DMS53 (cell line): ENCODE measurements around the gene SCAMP2.
"Not testable (repeated sequence)": the region's sequence is repeated elsewhere in the genome, so short reads cannot be mapped to it uniquely, and the experiment has no call there.

Source experiments
- DNase-seq: peaks from one replicate; lab custom pipeline; 2025; lab: John Stamatoyannopoulos, UW

SCAMP2 gene

DNA sequence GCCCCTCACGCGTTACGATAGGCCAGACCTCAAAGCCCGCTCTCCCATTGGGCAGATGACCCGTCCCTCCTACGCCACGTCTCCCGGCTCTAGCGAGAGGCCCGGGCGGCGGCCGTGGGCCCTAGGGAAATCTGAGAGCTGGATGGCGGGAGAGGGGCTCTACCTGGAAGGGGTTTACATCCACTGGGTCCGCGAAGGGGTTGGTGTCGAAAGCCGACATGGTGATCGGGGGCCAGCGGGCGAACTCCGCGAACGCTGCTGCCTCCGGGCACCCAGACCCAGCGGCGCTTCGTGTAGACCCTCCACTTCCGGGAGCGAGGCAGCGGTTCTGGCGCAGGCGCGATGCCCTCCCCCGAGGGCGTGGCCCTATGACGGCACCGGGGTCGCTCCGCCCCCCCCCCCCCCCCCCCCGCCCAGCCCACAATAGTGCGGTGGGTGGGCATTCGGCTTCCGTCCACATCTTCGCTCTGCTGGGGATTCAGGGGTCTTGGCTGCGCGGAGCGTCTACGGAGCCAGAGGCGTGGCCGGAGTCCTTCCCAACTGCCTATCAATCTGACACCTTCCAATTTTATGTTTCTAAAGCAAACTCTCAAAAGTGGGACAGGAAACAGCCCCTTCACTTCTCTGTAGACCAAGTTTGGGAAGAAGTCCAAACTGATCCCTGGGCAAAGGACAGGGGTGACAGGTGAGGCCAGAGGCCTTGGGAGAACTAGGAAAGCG is at the start of gene SCAMP2:
SCAMP2 (minus strand) TSS at position 330 of the 720 bp plus-strand sequence; CDS start at position 220, 110 bp downstream.
- DNase-seq: peak; percentile 93

GRCh38 chr15:74920456-74920855 is 47.3 kb upstream of the SCAMP2 start:
- DNase-seq: no peak

DNA sequence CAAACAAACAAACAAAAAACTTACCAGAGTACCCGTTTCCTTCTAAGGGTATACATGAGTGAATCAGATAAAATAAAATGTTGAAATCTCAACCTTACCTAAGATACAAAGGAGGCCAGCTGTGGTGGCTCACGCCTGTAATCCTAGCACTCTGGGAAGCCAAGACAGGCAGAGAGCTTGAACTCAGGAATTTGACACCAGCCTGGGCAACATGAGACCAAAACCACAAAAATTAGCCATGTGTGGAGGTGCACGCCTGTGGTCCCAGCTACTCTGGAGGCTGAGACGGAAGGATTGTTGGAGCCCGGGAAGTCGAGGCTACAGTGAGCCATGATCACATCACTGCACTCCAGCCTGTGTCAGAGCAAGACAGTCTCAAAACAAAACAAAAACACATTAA is 44.5 kb upstream of the SCAMP2 start:
- DNase-seq: no peak

DNA sequence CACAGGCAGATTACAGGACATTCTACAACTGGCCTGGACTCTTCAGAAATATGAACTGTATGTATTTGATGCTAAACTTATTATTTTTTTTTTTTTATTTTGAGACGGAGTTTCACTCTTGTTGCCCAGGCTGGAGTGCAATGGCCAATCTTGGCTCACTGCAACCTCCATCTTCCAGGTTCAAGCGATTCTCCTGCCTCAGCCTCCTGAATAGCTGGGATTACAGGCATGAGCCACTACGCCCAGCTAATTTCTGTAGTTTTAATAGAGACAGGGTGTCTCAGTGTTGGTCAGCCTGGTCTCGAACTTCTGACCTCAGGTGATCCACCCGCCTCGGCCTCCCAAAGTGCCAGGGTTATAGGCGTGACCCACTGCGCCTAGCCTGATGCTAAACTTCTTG is 40.6 kb upstream of the SCAMP2 start:
- DNase-seq: not testable (repeated sequence)

DNA sequence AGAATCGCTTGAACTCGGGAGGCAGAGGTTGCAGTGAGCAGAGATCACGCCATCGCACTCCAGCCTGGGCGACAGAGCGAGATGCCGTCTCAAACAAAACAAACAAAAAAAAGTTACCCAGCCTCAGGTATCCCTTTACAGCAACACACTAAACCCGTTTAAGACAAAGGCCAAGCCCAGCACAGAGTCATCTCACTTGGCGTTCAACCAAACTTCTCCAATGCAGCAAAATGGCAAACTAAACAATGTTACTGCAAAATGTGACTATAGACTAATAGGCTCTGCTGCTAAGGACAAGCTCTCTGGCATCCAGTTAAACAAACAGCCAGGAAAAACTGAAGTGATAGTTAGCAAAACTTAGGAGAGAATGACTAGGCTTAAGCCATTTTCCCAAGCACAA is 39.9 kb upstream of the SCAMP2 start:
- DNase-seq: no peak

DNA sequence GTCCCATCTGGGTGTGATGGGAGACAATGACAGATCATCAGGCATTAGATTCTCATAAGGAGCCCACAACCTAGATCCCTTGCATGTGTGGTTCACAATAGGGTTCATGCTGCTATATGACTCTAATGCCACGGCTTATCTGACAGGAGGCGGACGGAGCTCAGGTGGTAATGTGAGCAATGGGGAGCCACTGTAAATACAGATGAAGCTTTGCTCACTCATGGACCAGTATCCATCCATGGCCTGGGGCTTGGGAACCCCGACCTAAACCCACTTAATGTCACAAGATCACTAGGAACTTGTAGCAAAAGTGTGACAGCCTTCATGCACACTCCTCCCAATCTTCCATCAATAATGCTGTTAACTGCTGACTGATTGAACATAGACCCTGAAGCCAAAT is 35.5 kb upstream of the SCAMP2 start:
- no peak for DNase-seq

GRCh38 chr15:74907163-74907870 is 34.2 kb upstream of the SCAMP2 start:
- peak; percentile 37 for DNase-seq

DNA sequence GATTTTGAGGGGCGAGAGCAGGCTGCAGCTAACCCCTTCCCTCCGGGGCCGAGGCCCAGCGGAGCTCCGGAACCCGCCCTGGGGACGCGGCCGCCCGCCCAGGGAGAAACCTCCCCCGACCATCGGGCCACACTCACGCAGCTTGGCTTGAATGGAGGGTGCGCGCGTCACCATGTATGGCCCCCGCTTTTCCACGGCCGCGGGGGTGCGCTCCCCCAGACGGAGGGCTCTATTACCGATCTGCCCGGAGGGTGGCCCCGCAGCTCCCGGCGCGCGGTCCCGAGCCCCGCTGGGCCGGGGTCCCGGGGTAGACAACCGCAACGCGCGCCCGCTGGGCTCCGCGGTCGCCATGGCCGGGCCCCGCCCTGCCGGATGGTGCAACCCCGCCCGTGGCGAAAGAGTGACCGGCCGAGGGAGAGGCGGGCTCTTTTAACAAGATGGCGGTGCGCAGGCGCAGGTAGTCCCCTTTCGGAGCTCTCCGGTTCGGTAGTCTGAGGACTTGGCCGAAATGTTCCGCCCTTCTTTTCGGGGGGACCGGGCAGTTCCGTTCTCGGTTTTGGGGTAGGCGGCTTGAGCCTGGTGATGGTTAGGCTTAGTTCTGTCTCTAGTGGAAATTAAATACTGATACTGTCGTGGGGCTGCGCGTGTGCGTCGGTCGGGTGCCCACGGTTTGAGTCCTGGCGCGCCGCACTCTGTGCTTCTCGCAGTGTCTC is 33.4 kb upstream of the SCAMP2 start, which contains the start of gene FAM219B:
FAM219B (minus strand) TSS at position 402 of the 713 bp plus-strand sequence; CDS start at position 351, 51 bp downstream.
- DNase-seq: peak; percentile 90

DNA sequence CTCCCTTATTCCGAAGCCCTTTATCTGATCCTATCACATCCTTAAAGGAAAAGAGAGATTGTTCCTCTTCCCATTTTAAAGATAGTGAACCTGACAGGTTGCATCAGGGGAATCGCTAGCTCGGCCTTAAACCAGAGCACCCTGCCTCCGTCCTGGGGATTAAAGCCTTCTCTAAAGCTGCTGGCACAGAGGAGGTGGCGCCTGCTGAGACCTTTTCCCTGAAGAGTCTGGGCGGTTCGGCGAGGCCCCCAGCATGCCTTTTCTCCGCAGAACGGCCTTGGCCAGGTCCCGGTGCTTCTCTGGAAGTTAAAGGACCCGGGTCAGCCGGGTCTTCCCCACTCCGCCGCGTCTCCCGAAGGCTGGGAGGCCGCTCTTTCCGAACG is 32.9 kb upstream of the SCAMP2 start:
- peak; percentile 57 for DNase-seq

DNA sequence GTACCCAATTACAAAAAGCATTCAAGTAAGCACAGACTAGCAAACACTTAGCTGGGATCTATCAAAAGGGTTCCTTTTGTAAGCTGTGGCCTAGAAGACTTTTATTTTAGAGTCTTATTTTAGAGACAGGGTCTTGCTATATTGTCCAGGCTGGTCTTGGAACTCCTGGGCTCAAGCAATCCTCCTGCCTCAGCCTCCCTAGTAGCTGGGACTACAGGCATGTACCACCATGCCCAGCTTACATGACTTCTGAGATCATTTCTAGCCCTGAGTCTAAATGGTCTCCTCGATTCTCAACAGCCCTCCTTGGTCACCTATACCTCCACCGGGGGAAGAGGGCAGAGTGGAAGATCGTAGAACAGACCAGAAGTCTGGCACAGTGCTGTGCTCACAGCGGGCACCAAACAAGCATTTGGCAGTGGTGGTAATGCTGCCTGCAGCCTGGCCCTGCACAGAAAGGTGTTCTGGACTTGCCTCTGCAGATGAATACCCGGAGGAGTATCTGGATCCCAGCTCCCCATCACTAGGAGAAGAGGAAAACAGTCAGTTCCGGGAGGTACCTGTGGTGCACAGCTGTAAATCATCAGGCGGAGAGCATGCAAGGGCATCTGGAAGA is 31.1 kb upstream of the SCAMP2 start:
- no peak for DNase-seq

- DNase-seq: no peak
Measured at GRCh38 chr15:74903676-74904075, 30.5 kb upstream of the SCAMP2 start.

DNA sequence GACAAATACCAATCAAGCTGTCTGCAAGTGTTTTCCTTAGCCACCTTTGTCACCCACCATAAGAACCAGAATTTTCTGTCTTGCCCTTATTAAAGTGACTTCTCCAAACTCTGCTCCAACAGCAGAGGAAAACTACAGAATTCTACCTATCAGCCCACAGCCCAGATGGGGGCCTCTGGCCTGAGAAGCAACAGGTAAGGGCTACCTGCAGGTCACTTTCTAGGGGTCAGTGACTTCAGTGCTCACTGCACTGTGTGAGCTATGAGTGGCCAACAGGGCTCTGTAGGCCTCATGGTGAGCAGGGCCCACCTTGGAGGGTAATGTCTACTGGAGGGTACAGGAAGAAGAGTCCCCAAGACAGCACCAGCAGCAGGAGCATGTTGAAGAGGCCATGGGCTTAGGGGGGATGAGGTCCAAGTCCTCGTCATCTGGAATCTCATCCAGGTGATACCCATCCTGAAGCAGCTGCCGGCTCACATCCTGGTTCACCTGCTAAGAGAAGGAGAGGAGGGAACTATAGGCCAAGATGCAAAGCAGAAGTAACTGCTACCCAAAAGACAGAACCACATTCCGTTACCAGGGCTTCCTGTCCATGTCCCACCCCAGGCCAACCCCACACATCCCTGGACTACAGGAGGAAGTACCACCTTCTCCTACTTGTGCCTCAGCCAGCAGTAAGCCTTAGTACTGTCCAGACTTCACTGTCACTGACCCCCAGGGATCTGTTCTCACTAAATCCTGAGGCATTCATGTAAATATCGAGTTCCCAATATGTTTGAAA is 29.3 kb upstream of the SCAMP2 start:
- DNase-seq: no peak

DNA sequence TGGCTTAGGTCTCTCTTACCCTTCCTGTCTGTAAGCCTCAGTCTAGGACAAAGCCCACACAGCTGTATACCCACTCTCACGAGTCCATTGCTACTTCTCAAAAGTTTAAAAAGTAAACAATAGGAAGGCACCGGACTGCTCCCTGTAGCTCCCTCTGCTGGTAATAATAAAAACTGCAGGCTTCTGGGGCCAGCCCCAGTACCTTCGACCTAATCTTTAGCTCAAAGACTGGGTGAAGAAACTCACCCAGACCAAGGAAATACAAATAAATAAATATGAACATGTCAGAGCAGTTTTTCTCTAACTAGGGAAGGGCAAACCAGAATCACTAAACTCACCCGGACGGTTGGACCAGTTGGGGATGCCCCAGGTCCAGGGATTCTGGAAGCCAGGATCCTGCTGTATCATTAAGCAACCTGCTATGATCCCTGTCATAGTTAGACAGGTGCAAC is 28.5 kb upstream of the SCAMP2 start:
- peak; percentile 55 for DNase-seq

DNA sequence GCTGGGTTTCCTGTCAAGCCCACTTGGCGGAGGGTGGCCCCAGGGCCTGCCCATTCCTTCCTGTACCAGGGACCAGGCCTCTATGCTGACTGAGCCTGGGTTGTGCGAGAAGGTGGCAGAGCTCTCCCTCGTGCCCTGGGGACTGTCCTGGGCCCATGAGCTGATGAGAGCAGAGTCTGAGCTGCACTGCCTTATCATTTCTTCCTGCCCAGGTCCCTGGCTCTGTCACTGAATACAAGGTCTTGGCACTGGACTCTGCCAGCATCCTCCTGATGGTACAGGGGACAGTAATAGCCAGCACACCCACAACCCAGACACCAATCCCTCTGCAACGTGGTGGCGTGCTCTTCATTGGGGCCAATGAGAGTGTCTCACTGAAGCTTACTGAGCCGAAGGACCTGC is 24.1 kb upstream of the SCAMP2 start:
- no peak for DNase-seq

GRCh38 chr15:74896316-74896715 is 23.2 kb upstream of the SCAMP2 start:
- no peak for DNase-seq

GRCh38 chr15:74895830-74896229 is 22.7 kb upstream of the SCAMP2 start:
- DNase-seq: no peak

GRCh38 chr15:74894383-74894782 is 21.2 kb upstream of the SCAMP2 start:
- DNase-seq: not testable (repeated sequence)

DNA sequence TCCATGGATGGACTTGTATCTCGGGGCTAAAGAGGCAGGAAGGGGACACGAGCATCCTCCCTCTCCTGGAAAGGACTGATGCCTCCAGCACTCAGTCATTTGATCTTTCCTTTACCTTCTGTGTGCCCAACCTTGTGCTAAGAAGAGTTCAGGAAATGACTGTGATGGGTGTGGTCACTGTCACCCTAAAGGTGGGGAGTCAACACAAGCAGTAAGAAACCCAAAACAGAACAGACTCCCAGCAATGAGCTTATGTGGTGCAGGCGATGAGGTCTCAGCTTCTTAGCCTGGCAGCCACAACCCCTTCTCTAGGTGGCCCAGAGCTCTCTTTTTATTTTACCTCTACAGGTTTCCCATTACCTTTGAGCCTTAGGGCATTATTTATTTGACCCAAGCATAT is 20.5 kb upstream of the SCAMP2 start:
- no peak for DNase-seq

GRCh38 chr15:74892931-74893330 is 19.8 kb upstream of the SCAMP2 start:
- no peak for DNase-seq

DNA sequence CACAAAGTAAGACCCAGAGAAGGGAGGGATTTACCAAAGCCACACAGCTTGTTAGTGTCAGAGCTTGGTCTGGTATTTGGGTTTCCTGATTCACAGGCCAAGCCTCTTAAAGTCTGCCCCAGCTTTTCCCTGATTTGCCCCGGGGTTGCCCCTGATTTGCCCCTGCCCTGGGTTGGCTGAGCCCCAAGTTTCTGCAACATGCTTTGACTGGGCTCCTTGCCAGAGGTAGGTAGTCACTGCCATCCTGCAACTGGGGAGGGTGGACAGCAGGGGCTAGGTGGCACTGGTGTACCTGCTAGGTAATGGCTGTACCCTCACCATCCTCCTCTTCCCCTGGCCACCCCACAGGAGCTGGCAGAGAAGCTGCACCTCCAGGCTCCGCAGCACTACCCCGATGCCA is 19.1 kb upstream of the SCAMP2 start:
- DNase-seq: no peak

DNA sequence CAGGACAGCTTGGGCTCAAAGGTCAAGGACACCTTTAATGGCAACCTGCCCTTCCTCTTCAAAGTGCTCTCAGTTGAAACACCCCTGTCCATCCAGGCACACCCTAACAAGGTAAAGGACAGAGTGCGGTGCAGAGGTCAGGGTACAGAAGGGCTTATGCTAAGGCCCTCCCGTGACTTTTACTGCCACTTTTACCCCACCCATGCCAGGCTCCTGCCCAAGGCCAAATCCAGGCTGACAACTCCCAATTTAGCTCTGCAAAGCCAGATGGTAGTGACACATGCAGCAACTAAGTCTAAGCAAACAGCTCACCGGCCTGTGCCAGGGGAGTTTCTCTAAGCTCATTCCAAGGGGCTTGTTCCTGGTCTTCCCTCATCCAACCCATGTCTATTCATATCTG is 18.3 kb upstream of the SCAMP2 start:
- no peak for DNase-seq

DNA sequence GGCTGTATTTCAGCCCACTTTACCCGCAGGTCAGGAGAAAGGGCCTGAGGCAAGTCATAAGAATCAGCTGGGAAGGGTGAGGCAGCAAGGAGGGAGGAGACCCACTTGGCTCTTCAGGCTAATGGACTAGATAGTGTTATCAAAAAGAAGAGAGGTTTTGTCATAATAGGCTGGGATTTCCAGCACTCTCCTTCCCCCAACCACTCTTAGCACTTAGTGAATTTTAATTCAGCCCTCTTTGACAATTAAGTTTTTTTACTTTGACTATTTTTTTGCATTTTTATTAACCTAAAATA is 17.4 kb upstream of the SCAMP2 start:
- DNase-seq: no peak
